GM23248 (cell line): ENCODE data around the gene FREY1. TPM values are rescaled to one million over a fixed set of nuclear protein-coding genes. Genes with fewer than 3 reads are reported as not detected.

ENCODE experiments used
- DNase-seq: peaks from one replicate; pipeline ENCODE4 v3.0.0-alpha.2; 2015
- H2AFZ ChIP-seq: fragments of 200-600 bp; sonication (generic); 2 replicates; pipeline ENCODE4 v1.6.1; 2016; ENCODE audit warnings: antibody characterized with exemption
- H3F3A ChIP-seq: fragments of 200-600 bp; sonication (generic); 2 replicates; pipeline ENCODE4 v1.6.1; 2016; ENCODE audit warnings: mild to moderate bottlenecking, antibody characterized with exemption, mixed run types; ENCODE audit not compliant: insufficient read depth
- H3K27ac ChIP-seq: fragments of 200-600 bp; sonication (generic); 2 replicates; pipeline ENCODE4 v1.5.1; 2016; ENCODE audit warnings: mild to moderate bottlenecking
- H3K27me3 ChIP-seq: fragments of 200-600 bp; sonication (generic); replicated peaks from 2 replicates; pipeline ENCODE4 v1.6.1; 2016; ENCODE audit warnings: mild to moderate bottlenecking; ENCODE audit not compliant: insufficient read depth
- H3K36me3 ChIP-seq: fragments of 200-600 bp; sonication (generic); 2 replicates; pipeline ENCODE4 v1.6.1; 2016; ENCODE audit warnings: low read depth, mild to moderate bottlenecking
- H3K4me1 ChIP-seq: fragments of 200-600 bp; sonication (generic); 2 replicates; pipeline ENCODE4 v1.6.1; 2016; ENCODE audit warnings: mild to moderate bottlenecking; ENCODE audit not compliant: insufficient read depth
- H3K4me2 ChIP-seq: fragments of 200-600 bp; sonication (generic); one replicate; pipeline ENCODE4 v1.6.1; 2016; ENCODE audit warnings: mild to moderate bottlenecking; ENCODE audit not compliant: unreplicated experiment
- H3K4me3 ChIP-seq: fragments of 200-600 bp; sonication (generic); 2 replicates; pipeline ENCODE4 v1.5.1; 2016; ENCODE audit warnings: mild to moderate bottlenecking
- H3K79me2 ChIP-seq: fragments of 200-600 bp; sonication (generic); 2 replicates; pipeline ENCODE4 v1.6.1; 2016; ENCODE audit warnings: mild to moderate bottlenecking; ENCODE audit not compliant: insufficient read depth
- H3K9ac ChIP-seq: fragments of 200-600 bp; sonication (generic); 2 replicates; pipeline ENCODE4 v1.6.1; 2016; ENCODE audit warnings: mild to moderate bottlenecking
- H3K9me2 ChIP-seq: fragments of 200-600 bp; sonication (generic); 2 replicates; pipeline ENCODE4 v1.6.1; 2016; ENCODE audit warnings: mixed run types, mild to moderate bottlenecking, moderate library complexity; ENCODE audit not compliant: insufficient read depth
- H3K9me3 ChIP-seq: fragments of 200-600 bp; sonication (generic); one replicate; pipeline ENCODE4 v1.6.1; 2017; ENCODE audit warnings: low read depth
- H4K20me1 ChIP-seq: fragments of 200-600 bp; sonication (generic); 2 replicates; pipeline ENCODE4 v1.6.0; 2016; ENCODE audit not compliant: insufficient read depth
- EZH2 ChIP-seq: fragments of 200-600 bp; sonication (generic); IDR thresholded peaks from 2 replicates; pipeline ENCODE4 v1.6.1; 2018; ENCODE audit warnings: antibody characterized with exemption, mild to moderate bottlenecking; ENCODE audit not compliant: insufficient read depth, poor library complexity, severe bottlenecking
- EZH2phosphoT487 ChIP-seq: fragments of 200-600 bp; sonication (generic); IDR thresholded peaks from 2 replicates; pipeline ENCODE4 v1.6.1; 2018; ENCODE audit warnings: antibody characterized with exemption, moderate library complexity, mild to moderate bottlenecking, low read depth; ENCODE audit not compliant: insufficient read depth
- WGBS, 2 experiments: methylation state at CpG; one replicate each; pipeline ENCODE4 v1.1.6; 2015 to 2017; ENCODE audit warnings: low lambda C conversion rate in 2 of 2, low coverage in 1 of 2; ENCODE audit errors: missing lambda C conversion rate in 2 of 2; 5-methylcytosine and 5-hydroxymethylcytosine counted together
- in situ Hi-C: fragments of 300-500 bp; cut with MboI; formaldehyde crosslinking; loops from 2 replicates; pipeline ENCODE4 v1.15.0; 2020
- polyA plus RNA-seq: library from polyadenylated mRNA; unstranded; fragments of >200 nt; fragmentation: Nextera tagmentation; extraction: Ambion mirVana; gene quantifications from 2 replicates; pipeline ENCODE4 v1.2.1, GENCODE V29; 2016
- total RNA-seq: library from RNA; depleted of rRNA; stranded (reverse); fragments of >200 nt; shearing (Covaris generic); gene quantifications from 2 replicates; pipeline ENCODE4 v1.2.3, GENCODE V29; 2014

Gene FREY1
- total and polyA plus RNA-seq, 2 experiments from 2014 or later, result not detected

- Histone ChIP-seq H4K20me1 (no peaks in the 10 kb centered on the region), H3K27ac (no peak overlapping the region), H3K4me3 (no peak overlapping the region), H3K9me2 (no peaks in the 10 kb centered on the region), H2AFZ (no peak overlapping the region), H3K36me3 (no peaks in the 10 kb centered on the region), H3K4me2 (no peak overlapping the region), H3F3A (no peaks in the 10 kb centered on the region), H3K4me1 (peaks cover 2% of the 10 kb centered on the region), H3K79me2 (peaks cover 9% of the 10 kb centered on the region), H3K9me3 (no peaks in the 10 kb centered on the region), H3K27me3 (peaks cover 12% of the 10 kb centered on the region), H3K9ac (no peak overlapping the region)
- in situ Hi-C loops, result no loop called here
- no peak for DNase-seq
- WGBS, 2 experiments, result 42 to 52% methylated on average over 36 of the region's 54 CpGs
- TF ChIP-seq EZH2 (no peak), EZH2phosphoT487 (no peak)
Measured at GRCh38 chr11:45921561-45922424, 14.7 kb upstream of the FREY1 start.

GRCh38 chr11:45920531-45921477 lies 13.7 kb upstream of the FREY1 start:
- no peak overlapping the region for H3K4me2 ChIP-seq
- in situ Hi-C loops, result no loop called here
- WGBS, 2 experiments, result 78 to 84% methylated on average over 6 of the region's 6 CpGs
- no peaks in the 10 kb centered on the region for H3K9me2 ChIP-seq
- no peak overlapping the region for H3K27ac ChIP-seq
- H3K9me3 ChIP-seq, result no peaks in the 10 kb centered on the region
- peaks cover 7% of the 10 kb centered on the region for H3K4me1 ChIP-seq
- H3K36me3 ChIP-seq, result no peaks in the 10 kb centered on the region
- H3K27me3 ChIP-seq, result peaks cover 12% of the 10 kb centered on the region
- no peak overlapping the region for H3K9ac ChIP-seq
- no peak overlapping the region for H2AFZ ChIP-seq
- no peak overlapping the region for H3K4me3 ChIP-seq
- TF ChIP-seq EZH2phosphoT487 (no peak), EZH2 (no peak)
- DNase-seq, result no peak
- H4K20me1 ChIP-seq, result no peaks in the 10 kb centered on the region
- peaks cover 19% of the 10 kb centered on the region for H3K79me2 ChIP-seq
- H3F3A ChIP-seq, result no peaks in the 10 kb centered on the region

GRCh38 chr11:45919806-45920530 lies 12.9 kb upstream of the FREY1 start:
- Histone ChIP-seq H3K9me3 (no peaks in the 10 kb centered on the region), H3K79me2 (peaks cover 22% of the 10 kb centered on the region), H3K36me3 (no peaks in the 10 kb centered on the region), H3K9ac (no peak overlapping the region), H2AFZ (no peak overlapping the region), H3K27me3 (peaks cover 12% of the 10 kb centered on the region), H3K9me2 (no peaks in the 10 kb centered on the region), H3K27ac (no peak overlapping the region), H3K4me2 (no peak overlapping the region), H3K4me1 (peaks cover 7% of the 10 kb centered on the region), H3K4me3 (no peak overlapping the region), H4K20me1 (no peaks in the 10 kb centered on the region), H3F3A (no peaks in the 10 kb centered on the region)
- in situ Hi-C loops, result no loop called here
- WGBS, 2 experiments, result 66 to 70% methylated on average over 13 of the region's 13 CpGs
- DNase-seq, result no peak
- TF ChIP-seq EZH2phosphoT487 (no peak), EZH2 (no peak)
